Brain microvascular endothelial cell (primary cell): ENCODE data around the gene GRAMD1A.

Experiments
- DNase-seq: peaks from one replicate; pipeline ENCODE4 v3.0.0-alpha.2; 2020
- H3K27ac ChIP-seq: fragments of 250-450 bp; sonication (Bioruptor Pico); 2 replicates; pipeline ENCODE4 v1.5.1; 2020; ENCODE audit warnings: mild to moderate bottlenecking, moderate library complexity
- H3K27me3 ChIP-seq: fragments of 250-450 bp; sonication (Bioruptor Pico); replicated peaks from 2 replicates; pipeline ENCODE4 v1.5.1; 2020; ENCODE audit warnings: mild to moderate bottlenecking
- H3K36me3 ChIP-seq: fragments of 250-450 bp; sonication (Bioruptor Pico); replicated peaks from 2 replicates; pipeline ENCODE4 v1.5.1; 2020; ENCODE audit warnings: mild to moderate bottlenecking
- H3K4me3 ChIP-seq: 2 replicates; pipeline ENCODE4 v1.5.1; 2011; ENCODE audit warnings: low read depth, mild to moderate bottlenecking, control low read depth, low read length, moderate library complexity
- CTCF ChIP-seq: IDR thresholded peaks from 2 replicates; pipeline ENCODE4 v1.5.1; 2011; ENCODE audit warnings: low read depth, mild to moderate bottlenecking, moderate library complexity, low read length, control low read depth, inconsistent platforms; ENCODE audit errors: missing control alignments
- in situ Hi-C: cut with HindIII; loops from 2 replicates; pipeline ENCODE4 v1.10.0; 2017; ENCODE audit warnings: low sequenced_read_pairs, low pct_ligation_motif_present

Gene GRAMD1A

GRCh38 chr19:35032356-35032865 is 32.3 kb downstream of the GRAMD1A start:
- peaks cover 10% of the 10 kb centered on the region for H3K36me3 ChIP-seq
- no peak overlapping the region for H3K27ac ChIP-seq
- no peak overlapping the region for H3K4me3 ChIP-seq
- H3K27me3 ChIP-seq: no peaks in the 10 kb centered on the region
- in situ Hi-C loops: no loop called here
- no peak for DNase-seq
- TF ChIP-seq CTCF: no peak

- TF ChIP-seq CTCF: no peak
- H3K27ac ChIP-seq: no peak overlapping the region
- H3K36me3 ChIP-seq: peaks cover under 1% of the 10 kb centered on the region
- no peak overlapping the region for H3K4me3 ChIP-seq
- no peaks in the 10 kb centered on the region for H3K27me3 ChIP-seq
- no peak for DNase-seq
- in situ Hi-C loops: no loop called here
These were observed 33.2 kb downstream of the GRAMD1A start for GRCh38 chr19:35033067-35034004.

- DNase-seq: no peak
- Histone ChIP-seq H3K4me3 (no peak overlapping the region), H3K27me3 (no peaks in the 10 kb centered on the region), H3K27ac (no peak overlapping the region), H3K36me3 (no peaks in the 10 kb centered on the region)
- in situ Hi-C loops: no loop called here
- no peak for TF ChIP-seq CTCF
These were observed 33.9 kb downstream of the GRAMD1A start for GRCh38 chr19:35034005-35034502.

- no peak for DNase-seq
- no peak overlapping the region for H3K4me3 ChIP-seq
- no peaks in the 10 kb centered on the region for H3K27me3 ChIP-seq
- in situ Hi-C loops: no loop called here
- H3K36me3 ChIP-seq: no peaks in the 10 kb centered on the region
- TF ChIP-seq CTCF: no peak
- H3K27ac ChIP-seq: no peak overlapping the region
These were observed 34.7 kb downstream of the GRAMD1A start for GRCh38 chr19:35034588-35035382.

- no peaks in the 10 kb centered on the region for H3K27me3 ChIP-seq
- in situ Hi-C loops: no loop called here
- no peak overlapping the region for H3K27ac ChIP-seq
- DNase-seq: no peak
- no peak for TF ChIP-seq CTCF
- no peak overlapping the region for H3K4me3 ChIP-seq
- H3K36me3 ChIP-seq: no peaks in the 10 kb centered on the region
These were observed 37.8 kb downstream of the GRAMD1A start for GRCh38 chr19:35037716-35038622.
